22Rv1 (cell line): ENCODE measurements around the gene ARHGAP31.

Experiments
- ZFX ChIP-seq: fragments of 450-650 bp; IDR thresholded peaks from 2 replicates; pipeline ENCODE4 v1.6.1; 2017; ENCODE audit warnings: antibody characterized with exemption, borderline replicate concordance
- TF ChIP-seq, protein P1 (sequence below): fragments of 450-650 bp; IDR thresholded peaks from 2 replicates; pipeline ENCODE4 v1.5.1; 2017; ENCODE audit warnings: mild to moderate bottlenecking

DNA sequence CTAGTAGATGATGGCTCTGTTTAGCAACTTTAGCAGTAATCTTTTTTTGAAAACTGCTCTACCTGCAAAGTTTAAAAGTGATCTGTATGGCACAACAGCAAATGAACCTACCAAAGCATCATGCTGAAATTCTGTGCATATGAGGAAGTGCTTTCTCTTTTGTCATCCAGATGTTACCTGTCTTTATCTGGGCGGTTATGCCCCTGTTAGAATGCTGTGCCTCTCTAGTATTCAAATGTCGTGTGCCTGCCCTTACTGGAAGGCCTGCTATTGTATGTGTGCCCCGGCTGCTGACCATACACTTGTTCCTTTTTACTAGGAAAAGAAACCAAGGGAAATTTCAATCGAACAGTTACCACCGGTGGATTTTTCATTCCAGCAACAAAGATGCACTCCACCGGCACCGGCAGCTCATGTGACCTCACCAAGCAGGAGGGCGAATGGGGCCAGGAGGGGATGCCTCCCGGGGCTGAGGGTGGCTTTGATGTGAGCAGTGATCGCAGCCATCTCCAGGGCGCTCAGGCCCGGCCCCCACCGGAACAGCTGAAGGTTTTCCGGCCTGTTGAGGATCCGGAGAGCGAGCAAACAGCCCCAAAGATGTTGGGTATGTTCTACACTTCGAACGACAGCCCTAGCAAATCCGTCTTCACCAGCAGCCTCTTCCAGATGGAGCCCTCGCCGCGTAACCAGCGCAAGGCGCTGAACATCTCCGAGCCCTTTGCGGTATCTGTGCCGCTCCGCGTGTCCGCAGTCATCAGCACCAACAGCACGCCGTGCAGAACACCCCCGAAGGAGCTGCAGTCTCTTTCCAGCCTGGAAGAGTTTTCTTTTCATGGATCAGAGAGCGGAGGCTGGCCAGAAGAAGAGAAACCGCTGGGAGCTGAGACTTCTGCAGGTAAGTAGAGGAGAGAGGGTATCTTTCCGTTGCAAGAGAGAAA, 107.6 kb downstream of the ARHGAP31 start:
- TF ChIP-seq, protein P1, sequence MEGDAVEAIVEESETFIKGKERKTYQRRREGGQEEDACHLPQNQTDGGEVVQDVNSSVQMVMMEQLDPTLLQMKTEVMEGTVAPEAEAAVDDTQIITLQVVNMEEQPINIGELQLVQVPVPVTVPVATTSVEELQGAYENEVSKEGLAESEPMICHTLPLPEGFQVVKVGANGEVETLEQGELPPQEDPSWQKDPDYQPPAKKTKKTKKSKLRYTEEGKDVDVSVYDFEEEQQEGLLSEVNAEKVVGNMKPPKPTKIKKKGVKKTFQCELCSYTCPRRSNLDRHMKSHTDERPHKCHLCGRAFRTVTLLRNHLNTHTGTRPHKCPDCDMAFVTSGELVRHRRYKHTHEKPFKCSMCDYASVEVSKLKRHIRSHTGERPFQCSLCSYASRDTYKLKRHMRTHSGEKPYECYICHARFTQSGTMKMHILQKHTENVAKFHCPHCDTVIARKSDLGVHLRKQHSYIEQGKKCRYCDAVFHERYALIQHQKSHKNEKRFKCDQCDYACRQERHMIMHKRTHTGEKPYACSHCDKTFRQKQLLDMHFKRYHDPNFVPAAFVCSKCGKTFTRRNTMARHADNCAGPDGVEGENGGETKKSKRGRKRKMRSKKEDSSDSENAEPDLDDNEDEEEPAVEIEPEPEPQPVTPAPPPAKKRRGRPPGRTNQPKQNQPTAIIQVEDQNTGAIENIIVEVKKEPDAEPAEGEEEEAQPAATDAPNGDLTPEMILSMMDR = no peak
- TF ChIP-seq ZFX = no peak
